Vagina (tissue), 2 donors: Measurements from ENCODE around the gene GDPD4. TPM values are rescaled to one million over a fixed set of nuclear protein-coding genes. Genes with fewer than 3 reads are reported as not detected.

ENCODE experiments used
- DNase-seq, 2 donors: peaks; one replicate each; pipeline ENCODE4 v3.0.0-alpha.2; 2017; ENCODE audit errors: extremely low spot score in 2 of 2
- H3K27ac ChIP-seq: fragments of 200-600 bp; sonication (generic); one replicate; pipeline ENCODE4 v1.5.1; 2019
- H3K27me3 ChIP-seq: fragments of 200-600 bp; sonication (generic); one replicate; pipeline ENCODE4 v1.5.1; 2019
- H3K36me3 ChIP-seq, 2 donors: fragments of 200-600 bp; sonication (generic); one replicate each; pipeline ENCODE4 v1.5.1; 2017 to 2019
- H3K4me1 ChIP-seq: fragments of 200-600 bp; sonication (generic); one replicate; pipeline ENCODE4 v1.5.1; 2019
- H3K4me3 ChIP-seq, 2 donors: fragments of 200-600 bp; sonication (generic); 1 replicate in 1 of 2; 2 replicates in 1 of 2; pipeline ENCODE4 v1.5.1; 2016 to 2019
- H3K9me3 ChIP-seq: fragments of 200-600 bp; sonication (generic); one replicate; pipeline ENCODE4 v1.5.1; 2019
- CTCF ChIP-seq, 3 experiments: fragments of 450-650 bp in 2 of 3; fragments of 200-600 bp in 1 of 3; sonication (generic) in 1 of 3; IDR thresholded peaks; one replicate each; pipeline ENCODE4 v1.5.1; 2017 to 2019; ENCODE audit warnings: antibody characterized with exemption in 3 of 3, mild to moderate bottlenecking in 2 of 3, moderate library complexity in 2 of 3
- POLR2A ChIP-seq, 2 donors: fragments of 450-650 bp; IDR thresholded peaks; one replicate each; pipeline ENCODE4 v1.6.1; 2017; ENCODE audit warnings: antibody characterized with exemption in 2 of 2, mild to moderate bottlenecking in 2 of 2, moderate library complexity in 2 of 2
- POLR2AphosphoS5 ChIP-seq, 2 donors: sonication (generic); formaldehyde crosslinking; IDR thresholded peaks; one replicate each; pipeline ENCODE4 v1.9.0; 2017; ENCODE audit warnings: antibody characterized with exemption in 2 of 2, mild to moderate bottlenecking in 2 of 2, low read depth in 1 of 2; ENCODE audit not compliant: insufficient read depth in 1 of 2
- intact Hi-C: fragments of 100-400 bp; cut with DNase I; formaldehyde crosslinking; loops from one replicate; pipeline ENCODE4 v1.15.1; 2023
- total RNA-seq: library from RNA; depleted of rRNA; stranded (reverse); fragments of >200 nt; gene quantifications from one replicate; pipeline ENCODE4 v1.2.3, GENCODE V29; 2016

Gene GDPD4
- total RNA-seq, 1 donor from 2014 or later = not detected

GRCh38 chr11:77310721-77311120 lies 9.2 kb upstream of the GDPD4 start:
- Histone ChIP-seq H3K9me3 (no peaks in the 10 kb centered on the region), H3K4me1 (no peaks in the 10 kb centered on the region), H3K4me3 (no peak overlapping the region), H3K27me3 (no peaks in the 10 kb centered on the region), H3K36me3 (no peaks in the 10 kb centered on the region), H3K27ac (no peak overlapping the region)
- intact Hi-C loops = no loop called here
- DNase-seq = no peak
- TF ChIP-seq CTCF (IDR thresholded peaks at IDR 0.05) = no peak
- TF ChIP-seq POLR2AphosphoS5 (IDR thresholded peaks at IDR 0.05; ENCODE audit: insufficient read depth in 1 of 2, low read depth in 1 of 2) = no peak
- TF ChIP-seq POLR2A (IDR thresholded peaks at IDR 0.05) = no peak

GRCh38 chr11:77309401-77310085 lies 8.1 kb upstream of the GDPD4 start:
- DNase-seq = no peak
- intact Hi-C loops = no loop called here
- TF ChIP-seq POLR2AphosphoS5 (IDR thresholded peaks at IDR 0.05; ENCODE audit: insufficient read depth in 1 of 2, low read depth in 1 of 2) (no peak), POLR2A (IDR thresholded peaks at IDR 0.05) (no peak), CTCF (IDR thresholded peaks at IDR 0.05) (no peak)
- no peak overlapping the region for H3K4me3 ChIP-seq
- H3K27me3 ChIP-seq = no peaks in the 10 kb centered on the region
- H3K4me1 ChIP-seq = no peaks in the 10 kb centered on the region
- H3K27ac ChIP-seq = no peak overlapping the region
- no peaks in the 10 kb centered on the region for H3K36me3 ChIP-seq
- H3K9me3 ChIP-seq = no peaks in the 10 kb centered on the region

- Histone ChIP-seq H3K36me3 (no peaks in the 10 kb centered on the region), H3K4me3 (no peak overlapping the region), H3K27ac (no peak overlapping the region), H3K9me3 (no peaks in the 10 kb centered on the region), H3K27me3 (no peaks in the 10 kb centered on the region), H3K4me1 (no peaks in the 10 kb centered on the region)
- TF ChIP-seq POLR2A (IDR thresholded peaks at IDR 0.05) = no peak
- no peak for TF ChIP-seq POLR2AphosphoS5 (IDR thresholded peaks at IDR 0.05; ENCODE audit: insufficient read depth in 1 of 2, low read depth in 1 of 2)
- no peak for TF ChIP-seq CTCF (IDR thresholded peaks at IDR 0.05)
- intact Hi-C loops = no loop called here
- DNase-seq = no peak
Measured at GRCh38 chr11:77308838-77309237, 7.4 kb upstream of the GDPD4 start.

- Histone ChIP-seq H3K4me1 (no peaks in the 10 kb centered on the region), H3K27me3 (no peaks in the 10 kb centered on the region), H3K9me3 (no peaks in the 10 kb centered on the region), H3K4me3 (no peak overlapping the region), H3K27ac (no peak overlapping the region), H3K36me3 (no peaks in the 10 kb centered on the region)
- no peak for DNase-seq
- no peak for TF ChIP-seq CTCF (IDR thresholded peaks at IDR 0.05)
- TF ChIP-seq POLR2AphosphoS5 (IDR thresholded peaks at IDR 0.05; ENCODE audit: insufficient read depth in 1 of 2, low read depth in 1 of 2) = no peak
- TF ChIP-seq POLR2A (IDR thresholded peaks at IDR 0.05) = no peak
- intact Hi-C loops = no loop called here
Measured at GRCh38 chr11:77303328-77303727, 1.8 kb upstream of the GDPD4 start.

- Histone ChIP-seq H3K9me3 (no peaks in the 10 kb centered on the region), H3K4me1 (no peaks in the 10 kb centered on the region), H3K27me3 (no peaks in the 10 kb centered on the region), H3K36me3 (no peaks in the 10 kb centered on the region), H3K27ac (no peak overlapping the region), H3K4me3 (no peak overlapping the region)
- TF ChIP-seq POLR2AphosphoS5 (IDR thresholded peaks at IDR 0.05; ENCODE audit: insufficient read depth in 1 of 2, low read depth in 1 of 2) = no peak
- TF ChIP-seq POLR2A (IDR thresholded peaks at IDR 0.05) = no peak
- TF ChIP-seq CTCF (IDR thresholded peaks at IDR 0.05) = no peak
- intact Hi-C loops = no loop called here
- DNase-seq = no peak
Measured at GRCh38 chr11:77302752-77303151, 1.3 kb upstream of the GDPD4 start.
